HTERT RPE-1 (cell line): ENCODE measurements around the gene FANCI.

Source experiments
- in situ Hi-C: fragments of 300-500 bp; cut with MboI; formaldehyde crosslinking; loops from 4 replicates; pipeline ENCODE4 v1.14.3; 2020; ENCODE audit warnings: low sequenced_read_pairs

The FANCI gene

DNA sequence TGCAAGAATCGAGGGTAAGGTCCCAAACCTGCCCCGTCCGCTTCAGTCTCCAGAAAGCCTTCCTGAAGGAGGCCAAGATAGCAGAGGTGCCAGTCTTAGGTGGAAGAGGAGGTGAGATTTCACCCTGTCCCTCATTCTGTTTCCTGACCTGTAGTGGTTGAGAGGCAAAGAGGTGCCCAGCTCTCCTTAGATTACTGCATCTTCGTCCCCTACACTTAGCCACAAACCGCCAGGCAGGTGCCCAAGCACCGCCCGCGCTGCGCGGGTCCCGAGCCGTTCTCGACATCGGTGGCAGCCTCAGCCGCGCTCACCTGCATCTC, 114.6 kb downstream of the FANCI start:
- in situ Hi-C loops = no loop called here

DNA sequence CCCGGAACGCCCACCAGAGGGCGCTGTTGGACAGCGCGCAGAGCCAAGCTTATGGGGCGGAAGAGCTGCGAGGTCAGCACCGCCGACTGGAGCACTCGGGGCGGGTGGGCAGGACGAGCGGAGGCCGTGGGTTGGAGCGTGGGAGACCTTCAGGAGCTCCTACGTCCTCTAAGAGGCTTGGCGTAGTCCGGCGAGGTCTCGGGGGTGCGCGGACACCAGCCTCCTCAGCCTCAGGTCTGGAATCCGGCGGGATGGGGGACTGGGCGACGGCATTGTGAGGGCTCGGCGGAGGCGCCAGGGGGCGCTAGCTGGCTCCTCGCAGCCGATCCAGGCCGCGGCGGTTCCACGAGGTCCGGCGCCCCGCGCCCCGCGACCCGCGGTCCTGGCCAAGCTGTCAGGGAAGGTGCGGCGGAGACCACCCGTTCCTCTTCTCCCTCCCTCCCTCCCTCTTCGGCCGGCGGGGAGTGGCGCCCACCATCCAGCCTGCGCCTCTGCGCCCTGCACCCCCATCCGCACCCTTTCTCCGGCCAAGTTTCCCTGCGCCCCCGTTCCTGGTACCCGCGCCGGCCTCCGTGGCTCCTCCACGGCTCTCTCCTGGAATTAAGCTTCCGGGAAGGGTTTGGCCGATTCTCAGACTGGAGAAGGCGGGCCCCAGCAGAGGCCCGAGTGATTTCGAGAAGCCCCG, 115.1 kb downstream of the FANCI start:
- in situ Hi-C loops = no loop called here

DNA sequence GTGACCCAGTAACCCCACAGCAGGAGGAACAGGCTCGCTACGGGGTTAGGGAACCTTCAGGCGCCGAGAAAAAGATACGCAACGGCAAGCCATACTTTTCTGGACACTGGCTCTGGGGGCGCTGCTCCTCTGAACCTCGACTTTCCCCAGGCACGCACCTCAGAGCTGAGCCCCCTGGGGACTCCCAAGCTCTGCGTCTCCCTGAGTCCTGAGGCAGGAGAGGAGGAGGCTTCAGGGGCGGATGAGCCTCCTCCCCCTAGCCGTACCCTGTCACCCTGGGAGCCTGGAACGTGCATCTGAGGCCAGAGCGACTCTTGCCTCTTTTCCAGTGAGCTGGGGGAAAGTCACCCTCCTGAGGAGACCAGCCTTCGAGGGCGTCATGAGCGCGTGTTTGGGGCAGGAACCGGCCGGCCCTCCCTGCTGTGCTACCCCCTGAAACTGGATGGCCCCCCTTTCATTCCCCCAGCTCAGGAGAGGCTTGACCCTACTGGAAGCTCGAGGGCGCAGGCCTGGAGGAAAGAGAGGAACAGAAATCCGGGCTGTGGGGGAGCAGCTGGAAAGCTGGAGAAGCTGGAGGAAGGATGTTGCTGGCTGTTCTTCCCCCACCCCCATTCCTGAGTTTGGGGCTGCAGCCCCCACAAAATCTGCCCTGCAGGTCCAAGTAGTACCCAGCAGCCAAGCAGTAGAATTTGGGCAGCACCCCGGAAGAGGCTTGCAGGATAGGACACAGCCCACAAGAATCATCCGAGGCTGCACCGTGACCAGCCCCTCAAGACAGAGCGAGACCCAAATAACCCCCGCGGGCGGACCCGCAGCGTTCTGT, 115.9 kb downstream of the FANCI start:
- in situ Hi-C loops = no loop called here

GRCh38 chr15:89360294-89360971, 116.7 kb downstream of the FANCI start:
- in situ Hi-C loops = no loop called here

- in situ Hi-C loops = no loop called here
These were observed 117.8 kb downstream of the FANCI start for GRCh38 chr15:89361451-89362202.

DNA sequence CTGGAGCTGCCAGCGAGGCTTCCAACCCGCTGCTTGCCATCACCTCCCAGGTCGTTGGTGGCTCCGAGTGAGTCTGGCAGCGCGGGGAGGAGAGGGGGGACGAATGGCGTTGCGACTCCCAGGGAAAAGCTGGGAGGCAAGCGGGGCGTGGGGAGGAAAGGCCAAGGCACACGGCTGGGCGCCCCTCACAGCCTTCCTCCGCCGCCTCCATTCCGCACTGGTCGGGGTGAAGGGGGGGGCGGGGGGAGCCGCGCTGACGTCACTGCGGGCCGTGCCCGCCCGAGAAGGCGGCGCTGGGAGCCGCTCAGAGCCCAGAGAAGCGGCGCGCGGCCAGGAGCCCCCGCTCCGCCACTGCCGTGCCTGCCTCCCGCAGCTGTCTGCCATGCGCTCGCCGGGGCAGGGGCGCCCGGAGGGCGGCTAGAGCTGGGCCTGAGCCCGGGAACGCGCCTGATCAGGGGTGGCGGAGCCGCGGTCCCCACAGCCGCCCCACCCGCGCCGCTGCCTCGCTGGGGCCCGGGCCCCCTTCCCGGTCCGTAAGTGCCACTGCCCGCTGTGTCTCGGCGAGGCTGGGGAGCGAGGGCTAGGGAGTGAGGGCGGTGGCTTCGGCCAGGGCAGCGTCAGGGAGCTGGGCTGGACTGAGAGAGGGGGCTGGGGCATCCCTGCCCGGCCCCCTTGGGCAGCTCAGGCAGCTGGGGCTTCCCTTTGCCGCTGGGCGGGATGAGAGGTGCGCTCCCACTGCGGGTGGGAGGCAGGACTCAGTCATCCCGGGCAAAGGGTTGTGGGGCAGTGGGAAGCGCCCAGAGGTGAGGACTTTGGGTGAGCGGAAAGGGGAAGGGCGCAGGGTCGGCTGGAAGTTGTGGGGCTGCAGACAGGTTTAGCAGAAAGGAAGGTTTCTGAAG, 118.7 kb downstream of the FANCI start:
- in situ Hi-C loops = no loop called here

- in situ Hi-C loops = no loop called here
These were observed 119.4 kb downstream of the FANCI start for GRCh38 chr15:89363133-89363532.

DNA sequence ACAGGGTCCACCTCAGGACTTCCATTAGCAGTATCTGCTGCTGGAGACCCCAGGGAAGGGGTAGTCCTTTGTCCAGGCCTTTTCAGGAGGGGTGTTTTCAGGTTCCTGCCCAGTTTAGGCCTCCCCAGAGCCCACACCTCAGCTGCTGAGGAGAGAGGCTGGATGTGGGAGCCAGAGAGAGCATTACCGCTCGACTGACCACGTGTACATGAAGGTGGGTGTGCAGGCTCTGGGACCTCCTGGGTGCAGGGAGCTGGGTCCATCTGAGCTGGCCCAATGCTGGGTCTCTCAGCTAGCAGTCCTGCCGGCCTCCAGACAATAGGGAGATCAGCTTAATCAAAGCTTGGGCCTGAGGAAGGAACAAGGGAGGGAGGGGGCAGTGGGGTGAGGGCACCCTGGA, 120.0 kb downstream of the FANCI start:
- in situ Hi-C loops = no loop called here

GRCh38 chr15:89364341-89364740, 120.6 kb downstream of the FANCI start:
- in situ Hi-C loops = no loop called here

- in situ Hi-C loops = no loop called here
These were observed 121.1 kb downstream of the FANCI start for GRCh38 chr15:89364741-89365450.

GRCh38 chr15:89365462-89366065, 121.8 kb downstream of the FANCI start:
- in situ Hi-C loops = no loop called here
